ENCODE results near the gene IQGAP2. TPM values are rescaled to one million over a fixed set of nuclear protein-coding genes. Genes with fewer than 3 reads are reported as not detected.
A peak's percentile ranks its signal among the peaks of the same experiment; 100 is the strongest.

Gene IQGAP2
- total RNA-seq, 1 donor from 2014 or later, result not detected

DNA sequence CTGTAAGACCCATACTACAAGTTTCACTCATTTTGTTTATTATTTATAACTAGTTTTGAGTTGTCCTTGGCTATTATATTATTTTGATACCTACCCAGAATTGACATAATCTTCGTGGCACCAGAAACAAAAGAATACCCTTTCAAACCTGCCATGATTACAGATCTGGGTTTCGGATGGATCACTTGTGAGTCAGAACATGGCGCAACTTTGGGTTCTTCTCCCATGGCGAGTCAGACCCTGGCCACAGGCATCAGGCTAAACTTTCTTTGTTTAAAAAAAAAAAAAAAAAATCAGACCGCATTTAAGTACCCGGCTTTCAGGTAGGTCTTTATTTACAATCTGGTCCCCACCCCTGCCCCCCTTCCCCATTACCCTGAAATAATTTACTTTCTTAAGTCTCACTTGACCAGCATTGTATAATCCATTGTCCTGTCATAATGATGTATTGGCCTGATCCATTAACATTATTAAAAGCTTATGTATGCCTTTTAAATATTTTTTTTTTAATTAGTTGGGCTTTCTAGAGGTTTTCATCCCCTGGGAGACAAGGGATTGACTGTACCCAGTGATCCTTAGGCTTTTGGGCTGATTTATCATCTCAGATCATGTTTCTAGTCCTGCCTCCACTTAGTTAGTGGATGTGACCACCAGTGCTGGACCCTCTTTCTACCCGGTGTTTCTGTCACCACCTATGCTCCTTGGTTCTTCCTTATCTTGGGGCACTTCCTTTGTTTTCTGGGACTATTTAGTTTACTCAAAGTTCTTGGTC lies 176.3 kb downstream of the IQGAP2 start:
- Histone ChIP-seq H3K36me3 (ENCODE audit: control insufficient read depth, insufficient read depth, low read length) (no peaks in the 10 kb centered on the region), H3K27me3 (ENCODE audit: control insufficient read depth, insufficient read depth, low read length) (no peaks in the 10 kb centered on the region), H3K4me3 (ENCODE audit: low read depth, low read length) (no peak overlapping the region)
- peak; percentile 83 for DNase-seq (ENCODE audit: low read depth)
- FAIRE-seq, result no peak
- TF ChIP-seq CTCF (IDR thresholded peaks at IDR 0.05; ENCODE audit: insufficient read depth, low read length, severe bottlenecking), result no peak

DNA sequence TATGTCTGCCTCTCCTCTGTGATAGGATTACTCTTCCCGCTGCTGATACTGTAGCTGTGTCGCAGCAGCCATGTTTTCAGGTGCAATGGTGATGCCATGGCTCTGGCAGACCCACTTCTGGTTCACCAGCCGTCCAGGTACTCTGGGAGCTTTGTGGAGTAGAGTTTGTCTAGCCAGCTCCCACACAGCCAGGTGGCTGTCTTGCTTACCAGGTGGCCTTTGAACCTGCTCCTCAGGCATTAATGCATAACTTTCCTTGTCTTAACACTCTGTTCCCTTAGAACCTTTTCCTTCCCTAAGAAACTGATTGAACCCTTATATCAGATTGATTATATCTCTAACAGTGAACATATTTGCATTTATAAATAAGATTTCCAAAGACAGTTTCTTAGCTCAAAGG lies 177.9 kb downstream of the IQGAP2 start:
- DNase-seq (ENCODE audit: low read depth), result no peak
- H3K36me3 ChIP-seq (ENCODE audit: control insufficient read depth, insufficient read depth, low read length), result no peaks in the 10 kb centered on the region
- no peaks in the 10 kb centered on the region for H3K27me3 ChIP-seq (ENCODE audit: control insufficient read depth, insufficient read depth, low read length)
- no peak for TF ChIP-seq CTCF (IDR thresholded peaks at IDR 0.05; ENCODE audit: insufficient read depth, low read length, severe bottlenecking)
- H3K4me3 ChIP-seq (ENCODE audit: low read depth, low read length), result no peak overlapping the region
- no peak for FAIRE-seq

DNA sequence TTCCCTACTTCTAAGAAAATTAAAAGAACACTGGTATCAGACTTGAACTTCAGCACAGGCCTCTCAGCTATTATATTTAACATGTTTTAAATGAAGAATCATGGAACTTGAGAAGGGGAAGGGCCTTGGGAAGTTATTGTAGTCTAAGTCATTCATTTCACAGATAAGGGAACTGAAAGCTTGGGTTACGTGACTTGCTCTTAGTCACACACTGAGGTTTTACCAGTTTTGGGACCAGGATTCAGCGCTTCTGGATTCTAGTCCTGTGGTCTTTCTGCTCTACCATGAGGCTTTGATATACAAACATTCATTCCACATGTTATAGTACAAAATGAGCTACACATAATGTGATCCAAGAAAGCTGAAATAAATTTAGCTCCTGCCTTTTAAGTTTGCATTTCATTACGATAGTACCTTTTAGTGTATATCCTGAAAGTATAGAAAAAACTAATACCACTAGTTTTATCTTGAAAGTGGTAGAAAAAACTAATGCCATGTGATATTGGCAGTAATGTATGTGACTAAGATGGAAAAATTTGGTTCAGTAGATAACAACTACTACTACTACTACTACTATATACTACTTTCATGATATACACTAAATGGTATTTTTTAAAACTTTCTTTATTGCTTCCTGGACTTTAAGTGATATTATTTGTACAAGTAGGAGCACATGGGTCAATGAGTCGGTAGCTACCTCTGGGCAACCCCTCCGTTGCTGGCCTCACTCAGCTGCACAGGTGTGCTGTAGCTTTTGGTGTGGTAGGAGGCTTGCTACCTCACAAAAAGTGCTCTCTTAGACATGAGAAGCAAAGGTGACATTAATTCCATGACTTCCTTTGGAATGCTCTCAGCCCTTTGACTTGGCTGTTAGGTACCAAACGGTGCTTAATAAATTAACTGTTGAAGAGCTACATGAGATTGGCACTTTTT lies 179.4 kb downstream of the IQGAP2 start:
- no peak overlapping the region for H3K4me3 ChIP-seq (ENCODE audit: low read depth, low read length)
- H3K27me3 ChIP-seq (ENCODE audit: control insufficient read depth, insufficient read depth, low read length), result no peaks in the 10 kb centered on the region
- DNase-seq (ENCODE audit: low read depth) (peak; percentile 55), FAIRE-seq (no peak)
- H3K36me3 ChIP-seq (ENCODE audit: control insufficient read depth, insufficient read depth, low read length), result no peaks in the 10 kb centered on the region
- TF ChIP-seq CTCF (IDR thresholded peaks at IDR 0.05; ENCODE audit: insufficient read depth, low read length, severe bottlenecking), result no peak

DNA sequence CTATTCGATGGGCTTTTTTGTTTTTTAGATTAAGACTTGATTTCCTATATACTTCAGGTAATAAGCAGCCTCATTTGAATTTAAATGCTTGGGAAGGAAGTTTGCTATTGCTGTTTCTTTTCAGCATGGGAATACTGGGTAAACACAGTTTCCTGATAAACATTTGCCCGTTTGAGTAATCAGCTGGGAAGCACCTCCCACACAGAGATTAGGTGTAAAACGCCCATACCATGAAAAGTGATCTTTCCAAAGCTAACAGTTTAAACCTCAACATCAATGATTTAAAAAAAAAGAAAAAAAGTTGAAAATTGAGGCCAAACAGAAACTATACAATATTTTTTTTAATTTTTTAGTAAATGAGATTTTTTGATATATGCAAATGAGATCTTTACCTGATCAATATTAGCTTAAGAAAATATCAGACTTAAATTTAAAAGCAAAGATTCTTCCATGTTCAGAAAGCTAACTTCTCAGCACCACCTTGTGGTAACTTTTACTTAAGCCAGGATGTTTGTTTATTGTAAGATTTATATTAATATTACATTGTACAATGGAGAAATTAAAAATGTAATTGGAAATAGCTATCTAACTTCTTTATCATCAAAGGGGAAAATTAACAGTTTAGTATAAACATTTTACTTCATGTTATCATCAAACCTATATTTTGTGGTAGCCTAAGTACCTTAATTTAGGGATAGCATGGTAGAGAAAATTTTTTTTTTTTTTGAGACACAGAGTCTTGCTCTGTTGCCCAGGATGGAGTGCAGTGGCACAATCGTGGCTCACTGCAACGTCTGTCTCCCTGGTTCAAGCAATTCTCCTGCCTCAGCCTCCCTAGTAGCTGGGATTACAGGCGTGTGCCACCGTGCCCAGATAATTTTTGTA lies 180.3 kb downstream of the IQGAP2 start:
- TF ChIP-seq CTCF (IDR thresholded peaks at IDR 0.05; ENCODE audit: insufficient read depth, low read length, severe bottlenecking), result no peak
- no peak overlapping the region for H3K4me3 ChIP-seq (ENCODE audit: low read depth, low read length)
- no peak for FAIRE-seq
- no peaks in the 10 kb centered on the region for H3K27me3 ChIP-seq (ENCODE audit: control insufficient read depth, insufficient read depth, low read length)
- H3K36me3 ChIP-seq (ENCODE audit: control insufficient read depth, insufficient read depth, low read length), result no peaks in the 10 kb centered on the region
- peak; percentile 38 for DNase-seq (ENCODE audit: low read depth)

DNA sequence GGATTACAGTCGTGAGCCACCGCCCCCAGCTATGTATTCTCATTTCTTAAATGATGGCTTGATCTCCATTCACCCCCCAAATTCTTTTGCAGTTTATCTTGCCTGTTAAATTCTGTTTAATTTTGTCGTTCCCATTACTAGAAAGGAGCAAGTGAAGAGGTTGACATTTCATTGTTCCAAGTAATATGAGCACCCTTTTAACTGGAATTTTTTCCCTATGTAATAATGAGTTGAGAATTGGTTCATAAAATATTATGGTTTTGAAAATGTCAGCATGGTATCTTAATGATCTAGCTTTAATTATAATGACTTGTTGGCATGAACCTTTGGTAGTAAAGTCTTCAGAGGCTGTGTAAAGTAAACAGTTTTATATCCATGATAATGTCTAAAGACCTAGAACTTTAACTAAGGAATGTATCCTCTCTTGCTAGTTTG lies 182.7 kb downstream of the IQGAP2 start:
- no peak for TF ChIP-seq CTCF (IDR thresholded peaks at IDR 0.05; ENCODE audit: insufficient read depth, low read length, severe bottlenecking)
- no peak for FAIRE-seq

More for the DNA sequence above, 182.7 kb downstream of the IQGAP2 start:
- H3K4me3 ChIP-seq (ENCODE audit: low read depth, low read length), result no peak overlapping the region
- H3K36me3 ChIP-seq (ENCODE audit: control insufficient read depth, insufficient read depth, low read length), result no peaks in the 10 kb centered on the region
- no peak for DNase-seq (ENCODE audit: low read depth)
- H3K27me3 ChIP-seq (ENCODE audit: control insufficient read depth, insufficient read depth, low read length), result no peaks in the 10 kb centered on the region
